GM23338 (cell line): Measurements from ENCODE around the gene SCP2.

Experiments used
- CREB1 ChIP-seq: fragments of 250-450 bp; sonication (Bioruptor Pico); IDR thresholded peaks from 2 replicates; pipeline ENCODE4 v1.5.0; 2020; ENCODE audit warnings: low read depth, mild to moderate bottlenecking, moderate library complexity
- EZH2 ChIP-seq: fragments of 200-600 bp; sonication (generic); IDR thresholded peaks from one replicate; pipeline ENCODE4 v1.8.0; 2017; ENCODE audit warnings: antibody characterized with exemption, mild to moderate bottlenecking, low read depth; ENCODE audit not compliant: unreplicated experiment
- EZH2phosphoT487 ChIP-seq: fragments of 200-600 bp; sonication (generic); IDR thresholded peaks from one replicate; pipeline ENCODE4 v1.8.1; 2018; ENCODE audit warnings: antibody characterized with exemption; ENCODE audit not compliant: unreplicated experiment
- JUNB ChIP-seq: IDR thresholded peaks from one replicate; pipeline ENCODE4 v1.6.1; 2016; ENCODE audit warnings: antibody characterized with exemption; ENCODE audit not compliant: unreplicated experiment
- NANOG ChIP-seq: IDR thresholded peaks from 2 replicates; pipeline ENCODE4 v1.6.1; 2016; ENCODE audit warnings: antibody characterized with exemption, borderline replicate concordance
- POLR2AphosphoS5 ChIP-seq: IDR thresholded peaks from 2 replicates; pipeline ENCODE4 v1.6.1; 2016; ENCODE audit warnings: antibody characterized with exemption, low read depth
- STAT1 ChIP-seq: IDR thresholded peaks from one replicate; pipeline ENCODE4 v1.6.1; 2016; ENCODE audit warnings: antibody characterized with exemption; ENCODE audit not compliant: unreplicated experiment
- ZNF114 ChIP-seq: fragments of 250-450 bp; sonication (Bioruptor Pico); IDR thresholded peaks from 2 replicates; pipeline ENCODE4 v1.5.0; 2020; ENCODE audit warnings: mild to moderate bottlenecking, moderate library complexity
- ZNF331 ChIP-seq: fragments of 250-450 bp; sonication (Bioruptor Pico); IDR thresholded peaks from 2 replicates; pipeline ENCODE4 v1.5.0; 2020; ENCODE audit warnings: low read depth, mild to moderate bottlenecking, moderate library complexity
- TF ChIP-seq, protein P1 (sequence below), 2 experiments: fragments of 200-600 bp in 1 of 2; sonication (generic) in 1 of 2; conservative IDR thresholded peaks; 2 replicates each; pipeline versions ENCODE4 v1.5.1 to v1.6.1; 2016 to 2017; ENCODE audit warnings: antibody characterized with exemption in 2 of 2, low read depth in 2 of 2, mild to moderate bottlenecking in 2 of 2, moderate library complexity in 1 of 2
- TF ChIP-seq, protein P2 (sequence below): IDR thresholded peaks from one replicate; pipeline ENCODE4 v1.6.1; 2018; ENCODE audit warnings: antibody characterized with exemption; ENCODE audit not compliant: unreplicated experiment
- TF ChIP-seq, protein P3 (sequence below): fragments of 250-450 bp; sonication (Bioruptor Pico); IDR thresholded peaks from 2 replicates; pipeline ENCODE4 v1.5.0; 2020; ENCODE audit warnings: mild to moderate bottlenecking, moderate library complexity
- TF ChIP-seq, protein P4 (sequence below): IDR thresholded peaks from 2 replicates; pipeline ENCODE4 v1.6.1; 2016; ENCODE audit warnings: antibody characterized with exemption

DNA sequence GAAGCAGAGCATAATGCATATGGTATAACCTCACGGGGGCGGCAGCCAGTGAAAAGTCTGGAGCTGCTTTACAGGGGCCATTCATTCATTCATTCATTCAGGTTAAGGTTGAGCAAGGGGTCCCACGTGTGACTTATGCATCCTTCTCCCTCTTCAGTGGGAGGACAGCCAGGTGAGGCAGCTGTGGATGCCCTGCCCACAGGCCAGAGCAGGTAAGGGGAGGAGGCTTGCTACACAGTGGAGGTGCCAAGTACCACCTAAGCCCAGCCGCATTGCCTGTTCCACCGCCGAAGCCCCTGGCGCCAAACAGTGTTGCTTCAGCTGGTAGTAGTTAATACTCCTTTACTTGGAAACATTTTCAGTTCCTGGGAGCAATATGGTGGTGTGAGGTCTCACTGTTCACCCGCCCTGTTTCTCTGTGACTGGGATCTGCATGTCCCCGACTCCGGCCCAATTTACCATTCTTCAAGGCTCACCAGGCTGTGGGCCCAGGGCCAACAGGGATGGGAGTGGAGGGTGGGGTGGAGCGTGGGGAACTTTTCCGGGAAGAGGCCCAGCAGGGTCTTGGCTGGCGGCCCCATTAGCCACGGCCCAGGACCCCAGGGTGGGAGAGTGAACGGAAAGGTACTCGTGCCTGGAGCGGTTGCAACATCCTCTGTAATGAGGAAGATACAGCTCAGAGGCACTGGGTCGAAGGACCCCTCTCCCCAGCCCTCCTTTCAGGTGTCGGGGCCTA, 134.2 kb downstream of the SCP2 start:
- TF ChIP-seq POLR2AphosphoS5 (no peak), EZH2phosphoT487 (no peak), EZH2 (no peak), CREB1 (no peak), ZNF114 (CRISPR knock-in tag) (no peak), JUNB (no peak), NANOG (no peak), ZNF331 (CRISPR knock-in tag) (no peak), STAT1 (no peak)
- TF ChIP-seq, protein P1, sequence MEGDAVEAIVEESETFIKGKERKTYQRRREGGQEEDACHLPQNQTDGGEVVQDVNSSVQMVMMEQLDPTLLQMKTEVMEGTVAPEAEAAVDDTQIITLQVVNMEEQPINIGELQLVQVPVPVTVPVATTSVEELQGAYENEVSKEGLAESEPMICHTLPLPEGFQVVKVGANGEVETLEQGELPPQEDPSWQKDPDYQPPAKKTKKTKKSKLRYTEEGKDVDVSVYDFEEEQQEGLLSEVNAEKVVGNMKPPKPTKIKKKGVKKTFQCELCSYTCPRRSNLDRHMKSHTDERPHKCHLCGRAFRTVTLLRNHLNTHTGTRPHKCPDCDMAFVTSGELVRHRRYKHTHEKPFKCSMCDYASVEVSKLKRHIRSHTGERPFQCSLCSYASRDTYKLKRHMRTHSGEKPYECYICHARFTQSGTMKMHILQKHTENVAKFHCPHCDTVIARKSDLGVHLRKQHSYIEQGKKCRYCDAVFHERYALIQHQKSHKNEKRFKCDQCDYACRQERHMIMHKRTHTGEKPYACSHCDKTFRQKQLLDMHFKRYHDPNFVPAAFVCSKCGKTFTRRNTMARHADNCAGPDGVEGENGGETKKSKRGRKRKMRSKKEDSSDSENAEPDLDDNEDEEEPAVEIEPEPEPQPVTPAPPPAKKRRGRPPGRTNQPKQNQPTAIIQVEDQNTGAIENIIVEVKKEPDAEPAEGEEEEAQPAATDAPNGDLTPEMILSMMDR (conservative IDR thresholded peaks at IDR 0.05; ENCODE audit: low read depth in 2 of 2) = no peak
- TF ChIP-seq, protein P2, sequence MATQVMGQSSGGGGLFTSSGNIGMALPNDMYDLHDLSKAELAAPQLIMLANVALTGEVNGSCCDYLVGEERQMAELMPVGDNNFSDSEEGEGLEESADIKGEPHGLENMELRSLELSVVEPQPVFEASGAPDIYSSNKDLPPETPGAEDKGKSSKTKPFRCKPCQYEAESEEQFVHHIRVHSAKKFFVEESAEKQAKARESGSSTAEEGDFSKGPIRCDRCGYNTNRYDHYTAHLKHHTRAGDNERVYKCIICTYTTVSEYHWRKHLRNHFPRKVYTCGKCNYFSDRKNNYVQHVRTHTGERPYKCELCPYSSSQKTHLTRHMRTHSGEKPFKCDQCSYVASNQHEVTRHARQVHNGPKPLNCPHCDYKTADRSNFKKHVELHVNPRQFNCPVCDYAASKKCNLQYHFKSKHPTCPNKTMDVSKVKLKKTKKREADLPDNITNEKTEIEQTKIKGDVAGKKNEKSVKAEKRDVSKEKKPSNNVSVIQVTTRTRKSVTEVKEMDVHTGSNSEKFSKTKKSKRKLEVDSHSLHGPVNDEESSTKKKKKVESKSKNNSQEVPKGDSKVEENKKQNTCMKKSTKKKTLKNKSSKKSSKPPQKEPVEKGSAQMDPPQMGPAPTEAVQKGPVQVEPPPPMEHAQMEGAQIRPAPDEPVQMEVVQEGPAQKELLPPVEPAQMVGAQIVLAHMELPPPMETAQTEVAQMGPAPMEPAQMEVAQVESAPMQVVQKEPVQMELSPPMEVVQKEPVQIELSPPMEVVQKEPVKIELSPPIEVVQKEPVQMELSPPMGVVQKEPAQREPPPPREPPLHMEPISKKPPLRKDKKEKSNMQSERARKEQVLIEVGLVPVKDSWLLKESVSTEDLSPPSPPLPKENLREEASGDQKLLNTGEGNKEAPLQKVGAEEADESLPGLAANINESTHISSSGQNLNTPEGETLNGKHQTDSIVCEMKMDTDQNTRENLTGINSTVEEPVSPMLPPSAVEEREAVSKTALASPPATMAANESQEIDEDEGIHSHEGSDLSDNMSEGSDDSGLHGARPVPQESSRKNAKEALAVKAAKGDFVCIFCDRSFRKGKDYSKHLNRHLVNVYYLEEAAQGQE = no peak
- TF ChIP-seq, protein P3, sequence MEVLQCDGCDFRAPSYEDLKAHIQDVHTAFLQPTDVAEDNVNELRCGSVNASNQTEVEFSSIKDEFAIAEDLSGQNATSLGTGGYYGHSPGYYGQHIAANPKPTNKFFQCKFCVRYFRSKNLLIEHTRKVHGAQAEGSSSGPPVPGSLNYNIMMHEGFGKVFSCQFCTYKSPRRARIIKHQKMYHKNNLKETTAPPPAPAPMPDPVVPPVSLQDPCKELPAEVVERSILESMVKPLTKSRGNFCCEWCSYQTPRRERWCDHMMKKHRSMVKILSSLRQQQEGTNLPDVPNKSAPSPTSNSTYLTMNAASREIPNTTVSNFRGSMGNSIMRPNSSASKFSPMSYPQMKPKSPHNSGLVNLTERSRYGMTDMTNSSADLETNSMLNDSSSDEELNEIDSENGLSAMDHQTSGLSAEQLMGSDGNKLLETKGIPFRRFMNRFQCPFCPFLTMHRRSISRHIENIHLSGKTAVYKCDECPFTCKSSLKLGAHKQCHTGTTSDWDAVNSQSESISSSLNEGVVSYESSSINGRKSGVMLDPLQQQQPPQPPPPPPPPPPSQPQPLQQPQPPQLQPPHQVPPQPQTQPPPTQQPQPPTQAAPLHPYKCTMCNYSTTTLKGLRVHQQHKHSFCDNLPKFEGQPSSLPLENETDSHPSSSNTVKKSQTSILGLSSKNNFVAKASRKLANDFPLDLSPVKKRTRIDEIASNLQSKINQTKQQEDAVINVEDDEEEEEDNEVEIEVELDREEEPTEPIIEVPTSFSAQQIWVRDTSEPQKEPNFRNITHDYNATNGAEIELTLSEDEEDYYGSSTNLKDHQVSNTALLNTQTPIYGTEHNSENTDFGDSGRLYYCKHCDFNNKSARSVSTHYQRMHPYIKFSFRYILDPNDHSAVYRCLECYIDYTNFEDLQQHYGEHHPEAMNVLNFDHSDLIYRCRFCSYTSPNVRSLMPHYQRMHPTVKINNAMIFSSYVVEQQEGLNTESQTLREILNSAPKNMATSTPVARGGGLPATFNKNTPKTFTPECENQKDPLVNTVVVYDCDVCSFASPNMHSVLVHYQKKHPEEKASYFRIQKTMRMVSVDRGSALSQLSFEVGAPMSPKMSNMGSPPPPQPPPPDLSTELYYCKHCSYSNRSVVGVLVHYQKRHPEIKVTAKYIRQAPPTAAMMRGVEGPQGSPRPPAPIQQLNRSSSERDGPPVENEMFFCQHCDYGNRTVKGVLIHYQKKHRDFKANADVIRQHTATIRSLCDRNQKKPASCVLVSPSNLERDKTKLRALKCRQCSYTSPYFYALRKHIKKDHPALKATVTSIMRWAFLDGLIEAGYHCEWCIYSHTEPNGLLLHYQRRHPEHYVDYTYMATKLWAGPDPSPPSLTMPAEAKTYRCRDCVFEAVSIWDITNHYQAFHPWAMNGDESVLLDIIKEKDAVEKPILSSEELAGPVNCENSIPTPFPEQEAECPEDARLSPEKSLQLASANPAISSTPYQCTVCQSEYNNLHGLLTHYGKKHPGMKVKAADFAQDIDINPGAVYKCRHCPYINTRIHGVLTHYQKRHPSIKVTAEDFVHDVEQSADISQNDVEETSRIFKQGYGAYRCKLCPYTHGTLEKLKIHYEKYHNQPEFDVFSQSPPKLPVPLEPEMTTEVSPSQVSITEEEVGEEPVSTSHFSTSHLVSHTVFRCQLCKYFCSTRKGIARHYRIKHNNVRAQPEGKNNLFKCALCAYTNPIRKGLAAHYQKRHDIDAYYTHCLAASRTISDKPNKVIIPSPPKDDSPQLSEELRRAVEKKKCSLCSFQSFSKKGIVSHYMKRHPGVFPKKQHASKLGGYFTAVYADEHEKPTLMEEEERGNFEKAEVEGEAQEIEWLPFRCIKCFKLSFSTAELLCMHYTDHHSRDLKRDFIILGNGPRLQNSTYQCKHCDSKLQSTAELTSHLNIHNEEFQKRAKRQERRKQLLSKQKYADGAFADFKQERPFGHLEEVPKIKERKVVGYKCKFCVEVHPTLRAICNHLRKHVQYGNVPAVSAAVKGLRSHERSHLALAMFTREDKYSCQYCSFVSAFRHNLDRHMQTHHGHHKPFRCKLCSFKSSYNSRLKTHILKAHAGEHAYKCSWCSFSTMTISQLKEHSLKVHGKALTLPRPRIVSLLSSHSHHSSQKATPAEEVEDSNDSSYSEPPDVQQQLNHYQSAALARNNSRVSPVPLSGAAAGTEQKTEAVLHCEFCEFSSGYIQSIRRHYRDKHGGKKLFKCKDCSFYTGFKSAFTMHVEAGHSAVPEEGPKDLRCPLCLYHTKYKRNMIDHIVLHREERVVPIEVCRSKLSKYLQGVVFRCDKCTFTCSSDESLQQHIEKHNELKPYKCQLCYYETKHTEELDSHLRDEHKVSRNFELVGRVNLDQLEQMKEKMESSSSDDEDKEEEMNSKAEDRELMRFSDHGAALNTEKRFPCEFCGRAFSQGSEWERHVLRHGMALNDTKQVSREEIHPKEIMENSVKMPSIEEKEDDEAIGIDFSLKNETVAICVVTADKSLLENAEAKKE (CRISPR knock-in tag) = no peak
- TF ChIP-seq, protein P4, sequence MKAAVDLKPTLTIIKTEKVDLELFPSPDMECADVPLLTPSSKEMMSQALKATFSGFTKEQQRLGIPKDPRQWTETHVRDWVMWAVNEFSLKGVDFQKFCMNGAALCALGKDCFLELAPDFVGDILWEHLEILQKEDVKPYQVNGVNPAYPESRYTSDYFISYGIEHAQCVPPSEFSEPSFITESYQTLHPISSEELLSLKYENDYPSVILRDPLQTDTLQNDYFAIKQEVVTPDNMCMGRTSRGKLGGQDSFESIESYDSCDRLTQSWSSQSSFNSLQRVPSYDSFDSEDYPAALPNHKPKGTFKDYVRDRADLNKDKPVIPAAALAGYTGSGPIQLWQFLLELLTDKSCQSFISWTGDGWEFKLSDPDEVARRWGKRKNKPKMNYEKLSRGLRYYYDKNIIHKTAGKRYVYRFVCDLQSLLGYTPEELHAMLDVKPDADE = no peak
